NCI-H187 treated with DMSO at 0.1 percent for 48 hours (cell line): ENCODE data around the gene ZNF343.
"Not testable (repeated sequence)": the region's sequence is repeated elsewhere in the genome, so short reads cannot be mapped to it uniquely, and the experiment has no call there.

Experiments used
- DNase-seq: peaks from one replicate; lab custom pipeline; 2025; lab: John Stamatoyannopoulos, UW

Gene ZNF343

DNA sequence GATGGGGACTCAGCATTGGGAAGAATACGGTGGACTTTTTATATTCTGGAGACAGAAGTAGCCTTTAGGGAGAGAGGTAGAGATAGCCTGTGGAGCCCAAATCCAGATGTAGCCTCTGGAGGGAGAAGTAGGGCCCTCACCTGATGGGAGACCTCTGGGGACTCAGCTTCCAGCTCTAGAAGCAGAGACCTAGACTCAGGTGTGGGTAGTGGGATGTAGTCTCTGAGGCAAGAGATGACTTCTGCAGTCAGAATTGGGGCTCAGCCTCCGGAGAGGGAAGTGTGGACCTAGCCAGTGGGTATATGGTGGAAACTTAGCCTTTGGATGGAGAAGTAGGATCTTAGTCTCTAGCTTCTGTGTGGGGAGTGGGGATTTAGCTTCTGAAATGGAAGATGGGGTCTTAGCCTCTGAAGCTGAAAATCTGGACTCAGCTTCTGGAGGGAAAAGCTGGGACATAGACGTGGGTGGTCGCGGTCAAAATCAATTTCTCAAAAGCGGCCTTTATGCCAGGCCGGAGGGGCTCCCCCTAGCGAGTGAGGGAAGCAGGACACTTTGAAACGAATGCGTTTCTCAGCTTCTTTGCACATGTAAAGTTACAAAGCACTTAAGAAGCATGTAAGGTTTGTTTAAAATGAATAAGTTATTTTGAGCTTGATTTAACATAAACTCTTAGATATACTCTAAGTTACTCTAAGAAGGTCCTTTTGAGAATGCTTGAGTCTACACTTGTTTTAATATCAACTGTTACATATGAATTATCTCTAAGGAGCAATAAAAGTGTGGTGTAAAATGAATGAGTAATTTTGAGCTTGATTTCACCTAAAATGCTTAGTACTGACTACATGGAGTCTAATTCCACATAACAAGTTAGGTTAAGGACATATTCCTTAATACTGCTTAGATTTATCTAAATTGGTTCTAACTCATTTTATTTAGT is 12.9 kb upstream of the ZNF343 start:
- DNase-seq = no peak

DNA sequence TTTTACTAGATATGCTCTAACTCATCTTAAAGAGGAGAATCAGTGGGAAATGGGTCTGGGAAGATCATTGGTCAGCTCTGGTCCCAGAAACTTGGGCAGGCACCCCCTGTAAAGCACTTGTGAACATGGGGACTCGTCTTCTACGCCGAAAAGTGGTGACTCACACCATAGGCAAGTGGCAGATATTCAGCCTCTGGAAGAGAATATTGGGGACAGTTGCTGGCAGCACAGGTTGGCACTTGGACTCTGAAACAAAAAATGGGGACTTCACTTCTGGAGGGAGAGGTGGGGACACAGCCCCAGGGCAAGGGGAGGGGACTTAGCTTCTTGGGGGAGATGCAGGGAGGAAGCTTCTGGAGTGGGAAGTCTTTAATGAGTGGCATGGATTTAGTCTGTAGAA is 11.9 kb upstream of the ZNF343 start:
- no peak for DNase-seq

DNA sequence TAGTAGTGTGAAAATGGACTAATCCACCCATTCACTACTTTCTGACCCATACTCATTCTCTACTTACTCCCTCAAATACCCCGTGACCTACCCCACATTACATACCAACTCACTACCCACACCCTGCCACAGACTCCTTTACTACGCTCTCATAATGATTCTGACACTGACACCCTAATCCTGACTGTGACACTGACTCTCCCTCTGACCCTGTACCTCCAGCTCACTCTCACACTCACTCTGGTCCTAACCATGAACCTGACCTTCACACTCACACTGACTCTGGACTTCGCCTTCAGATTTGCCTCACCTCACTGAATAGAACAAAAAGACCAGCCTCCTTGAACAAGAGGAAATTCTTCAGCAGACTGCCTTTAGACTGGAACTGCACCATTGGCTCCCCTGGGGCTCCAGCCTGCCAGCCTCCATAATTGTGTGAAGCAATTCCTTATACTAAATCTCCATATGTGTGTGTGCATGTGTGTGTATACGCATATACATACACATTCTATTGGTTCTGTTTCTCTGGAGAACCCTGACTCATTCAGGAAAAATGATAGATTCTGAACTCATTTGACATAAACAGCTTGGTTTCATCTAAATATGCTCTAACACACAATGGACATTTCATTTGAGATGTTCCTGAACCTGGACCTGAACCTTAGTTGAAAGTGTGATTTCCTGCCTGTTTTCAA is 10.5 kb upstream of the ZNF343 start:
- no peak for DNase-seq

DNA sequence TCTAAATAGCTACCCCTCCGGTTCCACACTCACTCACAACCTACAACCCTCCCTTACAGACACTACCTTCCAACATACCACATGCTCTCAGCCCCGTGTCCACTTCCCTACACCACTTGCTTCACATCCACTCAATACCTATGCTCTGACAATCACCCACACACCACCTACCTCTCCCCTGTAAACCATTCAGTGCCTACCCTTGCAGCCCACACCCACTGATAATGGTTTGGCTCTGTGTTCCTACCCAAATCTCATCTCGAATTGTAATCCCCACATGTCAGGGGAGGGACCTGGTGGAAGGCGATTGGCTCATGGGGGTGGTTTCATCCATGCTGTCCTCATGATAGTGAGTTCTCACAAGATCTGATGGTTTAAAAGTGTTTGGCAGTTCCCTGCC is 9.8 kb upstream of the ZNF343 start:
- DNase-seq = no peak

DNA sequence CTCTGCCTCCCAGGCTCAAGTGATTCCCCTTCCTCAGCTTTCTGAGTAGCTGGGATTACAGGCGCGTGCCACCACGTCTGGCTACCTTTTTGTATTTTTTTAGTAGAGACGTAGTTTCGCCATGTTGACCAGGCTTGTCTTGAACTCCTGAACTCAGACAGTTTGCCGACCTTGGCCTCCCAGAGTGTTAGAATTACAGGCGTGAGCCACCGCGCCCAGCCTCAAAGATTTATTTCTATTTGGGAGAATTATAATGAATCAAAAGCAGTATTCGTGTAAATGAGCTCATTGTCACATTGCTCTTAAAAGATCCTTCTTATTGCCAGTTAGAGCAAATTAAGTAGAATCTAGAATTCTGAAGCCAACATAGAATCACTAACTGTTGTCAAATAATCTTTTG is 9.4 kb upstream of the ZNF343 start:
- DNase-seq = no peak

DNA sequence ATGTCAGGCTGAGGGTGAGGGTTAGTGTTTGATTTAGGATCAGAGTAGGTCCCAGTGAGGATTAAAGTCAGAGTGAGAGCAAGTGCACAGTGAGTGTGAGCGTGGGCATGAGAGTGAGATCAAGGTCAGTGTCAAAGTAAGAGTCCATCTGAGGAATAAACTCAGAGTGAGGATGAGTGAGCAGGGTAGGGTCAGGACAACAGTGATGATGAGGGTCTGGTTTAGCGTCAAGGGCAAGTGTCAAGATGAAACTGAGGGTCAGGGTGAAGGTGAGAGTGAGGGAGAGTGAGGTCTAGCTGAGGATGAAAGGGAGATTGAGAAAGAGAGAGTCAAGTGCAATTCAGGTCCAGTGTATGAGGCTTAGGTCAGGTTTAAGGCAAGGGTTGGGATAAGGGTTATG is 7.7 kb upstream of the ZNF343 start:
- DNase-seq = no peak

DNA sequence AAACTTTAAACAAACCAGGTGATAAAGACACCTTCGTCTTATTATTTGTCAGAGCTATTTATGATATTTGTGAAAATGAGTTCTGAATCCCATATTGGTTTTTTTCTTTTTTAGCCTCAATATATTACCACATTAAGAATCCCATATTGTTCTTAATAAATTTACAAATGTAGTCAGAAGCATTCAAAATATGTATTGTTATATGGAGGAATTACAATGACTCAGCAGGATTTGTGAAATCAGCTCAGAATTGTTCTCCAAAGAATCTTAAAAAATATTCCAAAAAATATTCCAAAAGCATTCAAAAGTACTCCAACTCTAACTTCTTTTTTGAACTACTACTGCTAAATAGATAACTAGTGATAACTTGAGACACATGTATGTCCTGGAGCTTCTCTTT is 6.5 kb upstream of the ZNF343 start:
- DNase-seq = no peak

DNA sequence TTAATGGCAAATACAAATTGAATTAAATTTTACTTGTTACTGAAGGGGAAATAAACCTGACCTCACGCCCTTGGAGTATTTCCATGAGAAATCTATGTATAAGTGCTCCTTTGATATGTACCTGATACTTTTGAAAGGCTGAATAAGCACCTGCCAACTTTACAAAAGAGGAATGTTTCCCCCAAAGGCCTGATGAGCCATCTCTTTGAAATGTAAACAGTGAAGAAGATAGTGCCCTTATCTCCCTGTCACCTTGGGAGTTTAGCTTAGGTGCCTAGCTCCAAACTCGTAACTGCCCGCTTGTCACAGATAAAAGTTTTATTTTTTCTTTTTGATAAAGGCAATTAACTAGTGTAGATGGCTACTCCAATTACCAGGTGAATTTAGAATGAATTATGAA is 1.1 kb upstream of the ZNF343 start:
- no peak for DNase-seq

DNA sequence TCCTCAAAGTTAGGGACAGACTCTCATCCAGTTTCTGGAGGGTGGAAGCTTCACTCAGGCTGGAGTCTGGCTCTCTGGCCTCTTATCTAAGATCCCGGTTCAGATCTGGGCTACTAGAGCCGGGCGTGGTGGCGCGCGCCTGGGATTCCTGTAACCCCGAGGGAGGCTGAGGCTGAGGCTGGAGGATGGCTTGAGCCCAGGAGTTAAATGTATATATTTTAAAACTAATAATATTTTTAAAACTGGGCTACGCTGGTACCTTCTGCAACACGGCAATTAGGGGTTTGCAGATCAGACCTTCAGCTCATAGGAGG is 710 bp upstream of the ZNF343 start:
- no peak for DNase-seq

DNA sequence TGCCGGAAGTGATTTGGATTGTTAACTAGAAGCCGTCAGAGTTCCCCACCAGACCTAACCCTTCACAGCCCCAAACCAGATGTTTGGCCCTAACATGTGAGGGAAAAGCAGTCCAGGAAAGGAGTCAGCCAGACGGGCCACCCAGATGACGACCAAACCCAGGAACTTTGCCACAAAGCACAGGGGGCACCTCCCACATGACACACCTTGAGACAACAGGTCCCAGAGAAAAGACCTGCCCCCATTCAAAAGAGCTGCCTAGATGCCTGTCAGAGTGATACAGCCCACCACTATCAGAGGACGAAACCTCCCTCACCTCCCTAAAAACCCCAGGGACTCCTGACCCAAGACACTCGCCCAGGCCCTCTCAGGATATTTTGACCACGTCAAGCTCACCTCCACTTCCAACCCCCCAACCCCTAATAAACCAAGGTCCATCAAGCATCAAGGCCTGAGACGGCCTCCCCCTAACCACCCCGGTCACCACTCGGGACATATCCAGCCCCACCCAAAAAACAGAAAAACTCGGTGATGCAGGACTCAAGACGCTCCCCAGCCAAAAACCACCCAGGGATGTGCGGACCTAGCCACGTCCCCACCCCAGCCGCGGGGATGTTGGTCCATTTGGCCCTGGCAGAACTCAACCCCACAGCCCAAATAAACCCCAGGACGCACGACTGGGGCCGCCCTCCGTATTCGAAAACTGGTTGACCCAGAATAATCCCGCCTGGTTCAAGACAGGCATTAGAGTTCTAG is 662 bp downstream of the ZNF343 start:
- DNase-seq = no peak

DNA sequence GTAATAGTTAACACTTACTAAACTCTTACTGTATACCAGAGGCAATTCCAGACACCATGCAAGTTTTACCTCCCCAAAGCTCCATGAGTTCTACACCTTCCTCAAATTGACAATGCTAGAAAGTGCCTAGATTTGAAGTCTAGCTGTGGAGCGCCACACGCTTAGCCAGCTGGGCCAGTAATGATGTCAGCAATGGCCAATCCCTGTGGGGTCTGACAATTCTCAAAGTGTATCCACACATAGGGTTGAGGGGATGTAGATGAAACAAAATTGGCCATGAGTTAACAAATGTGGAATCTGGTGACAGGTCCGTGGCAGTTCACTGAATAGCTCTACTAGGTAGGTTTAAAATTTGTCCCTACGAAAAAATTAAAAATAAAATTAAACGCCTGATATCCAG is 1.3 kb downstream of the ZNF343 start:
- no peak for DNase-seq

DNA sequence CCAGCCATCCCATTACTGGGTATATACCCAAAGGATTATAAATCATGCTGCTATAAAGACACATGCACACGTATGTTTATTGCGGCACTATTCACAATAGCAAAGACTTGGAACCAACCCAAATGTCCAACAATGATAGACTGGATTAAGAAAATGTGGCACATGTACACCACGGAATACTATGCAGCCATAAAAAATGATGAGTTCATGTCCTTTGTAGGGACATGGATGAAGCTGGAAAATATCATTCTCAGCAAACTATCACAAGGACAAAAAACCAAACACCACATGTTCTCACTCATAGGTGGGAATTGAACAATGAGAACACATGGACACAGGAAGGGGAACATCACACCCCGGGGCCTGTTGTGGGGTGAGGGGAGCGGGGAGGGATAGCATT is 2.3 kb downstream of the ZNF343 start:
- DNase-seq = not testable (repeated sequence)

DNA sequence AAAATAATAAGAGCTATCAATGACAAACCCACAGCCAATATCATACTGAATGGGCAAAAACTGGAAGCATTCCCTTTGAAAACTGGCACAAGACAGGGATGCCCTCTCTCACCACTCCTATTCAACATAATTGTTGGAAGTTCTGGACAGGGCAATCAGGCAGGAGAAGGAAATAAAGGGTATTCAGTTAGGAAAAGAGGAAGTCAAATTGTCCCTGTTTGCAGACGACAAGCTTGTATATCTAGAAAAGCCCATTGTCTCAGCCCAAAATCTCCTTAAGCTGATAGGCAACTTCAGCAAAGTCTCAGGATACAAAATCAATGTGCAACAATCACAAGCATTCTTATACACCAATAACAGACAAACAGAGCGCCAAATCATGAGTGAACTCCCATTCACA is 3.9 kb downstream of the ZNF343 start:
- DNase-seq = not testable (repeated sequence)

DNA sequence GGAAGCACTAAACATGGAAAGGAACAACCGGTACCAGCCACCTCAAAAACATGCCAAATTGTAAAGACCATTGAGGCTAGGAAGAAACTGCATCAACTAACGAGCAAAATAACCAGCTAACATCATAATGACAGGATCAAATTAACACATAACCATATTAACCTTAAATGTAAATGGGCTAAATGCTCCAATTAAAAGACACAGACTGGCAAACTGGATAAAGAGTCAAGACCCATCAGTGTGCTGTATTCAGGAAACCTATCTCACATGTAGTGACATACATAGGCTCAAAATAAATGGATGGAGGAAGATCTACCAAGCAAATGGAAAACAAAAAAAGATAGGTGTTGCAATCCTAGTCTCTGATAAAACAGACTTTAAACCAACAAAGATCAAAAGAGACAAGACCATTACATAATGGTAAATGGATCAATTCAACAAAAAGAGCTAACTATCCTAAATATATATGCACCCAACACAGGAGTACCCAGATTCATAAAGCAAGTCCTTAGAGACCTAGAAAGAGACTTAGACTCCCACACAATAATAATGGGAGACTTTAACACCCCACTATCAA is 5.8 kb downstream of the ZNF343 start:
- not testable (repeated sequence) for DNase-seq

DNA sequence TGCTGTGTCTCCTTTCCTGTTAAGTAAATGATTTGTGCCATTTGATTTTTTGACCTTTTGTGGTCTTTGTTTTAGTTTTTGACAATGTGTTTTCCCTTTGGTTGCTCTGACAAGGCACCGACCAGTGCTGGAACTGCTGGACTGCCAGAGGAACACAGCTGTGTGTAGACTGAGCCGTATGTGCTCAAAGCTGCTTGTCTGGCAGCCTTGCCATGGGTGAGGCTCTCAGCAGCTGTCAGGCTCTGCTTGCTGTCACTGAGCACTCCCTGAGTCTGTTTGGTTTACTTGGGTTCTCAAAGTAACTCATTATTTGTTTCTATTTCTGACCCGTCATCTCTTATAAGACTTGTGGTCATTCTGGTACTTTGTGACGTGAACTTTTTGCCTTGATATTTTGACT is 23.1 kb downstream of the ZNF343 start:
- DNase-seq = no peak

DNA sequence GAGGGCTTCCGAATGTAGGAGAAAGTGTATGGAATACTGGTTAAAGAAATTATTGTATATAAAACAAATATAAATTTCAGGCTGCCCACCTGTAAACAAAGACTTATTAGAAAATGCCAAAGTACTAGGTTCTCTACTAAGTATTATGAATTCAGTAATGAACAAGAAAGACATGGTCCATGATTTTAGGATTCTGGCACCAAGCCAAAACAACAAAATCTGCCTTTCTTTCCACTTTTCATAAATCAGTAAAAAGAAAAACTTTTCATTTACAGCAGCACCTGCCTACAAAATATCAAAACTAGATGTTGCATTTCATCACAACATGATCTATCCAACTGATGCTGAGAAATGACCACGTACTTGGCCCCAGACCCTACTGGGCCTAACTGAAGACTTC is 23.6 kb downstream of the ZNF343 start:
- no peak for DNase-seq

DNA sequence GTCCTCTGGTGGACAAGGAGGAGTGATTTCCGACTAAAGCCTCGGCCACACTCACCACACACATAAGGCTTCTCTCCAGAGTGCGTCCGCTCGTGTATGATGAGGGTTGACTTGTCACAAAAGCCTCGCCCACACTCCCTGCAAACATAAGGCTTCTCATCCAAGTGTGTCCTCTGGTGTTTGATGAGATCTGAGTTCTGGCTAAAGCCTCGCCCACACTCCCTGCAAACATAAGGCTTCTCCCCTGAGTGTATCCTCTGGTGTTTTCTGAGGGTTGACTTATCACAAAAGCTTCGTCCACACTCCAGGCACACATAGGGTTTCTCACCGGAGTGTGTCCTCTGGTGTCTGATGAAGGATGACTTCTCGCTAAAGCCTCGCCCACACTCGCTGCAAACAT is 25.2 kb downstream of the ZNF343 start:
- DNase-seq = no peak

DNA sequence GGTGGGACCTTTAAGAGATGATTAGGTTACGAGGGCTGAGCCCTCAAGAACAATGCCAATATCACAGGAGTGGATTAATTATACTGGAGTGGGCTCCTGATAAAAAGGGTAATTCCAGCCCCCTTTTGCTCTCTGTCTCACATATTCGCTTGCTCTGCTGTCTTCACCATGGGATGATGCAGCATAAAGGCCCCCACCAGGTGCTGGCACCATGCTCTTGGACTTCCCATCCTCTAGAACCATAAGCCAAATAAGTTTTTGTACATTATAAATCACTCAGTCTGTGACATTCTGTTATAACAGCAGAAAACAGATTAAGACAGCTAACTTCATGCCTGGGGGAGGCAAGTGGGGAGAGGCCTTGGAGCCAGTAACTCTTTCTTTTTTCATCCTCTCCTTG is 28.3 kb downstream of the ZNF343 start:
- DNase-seq = no peak

DNA sequence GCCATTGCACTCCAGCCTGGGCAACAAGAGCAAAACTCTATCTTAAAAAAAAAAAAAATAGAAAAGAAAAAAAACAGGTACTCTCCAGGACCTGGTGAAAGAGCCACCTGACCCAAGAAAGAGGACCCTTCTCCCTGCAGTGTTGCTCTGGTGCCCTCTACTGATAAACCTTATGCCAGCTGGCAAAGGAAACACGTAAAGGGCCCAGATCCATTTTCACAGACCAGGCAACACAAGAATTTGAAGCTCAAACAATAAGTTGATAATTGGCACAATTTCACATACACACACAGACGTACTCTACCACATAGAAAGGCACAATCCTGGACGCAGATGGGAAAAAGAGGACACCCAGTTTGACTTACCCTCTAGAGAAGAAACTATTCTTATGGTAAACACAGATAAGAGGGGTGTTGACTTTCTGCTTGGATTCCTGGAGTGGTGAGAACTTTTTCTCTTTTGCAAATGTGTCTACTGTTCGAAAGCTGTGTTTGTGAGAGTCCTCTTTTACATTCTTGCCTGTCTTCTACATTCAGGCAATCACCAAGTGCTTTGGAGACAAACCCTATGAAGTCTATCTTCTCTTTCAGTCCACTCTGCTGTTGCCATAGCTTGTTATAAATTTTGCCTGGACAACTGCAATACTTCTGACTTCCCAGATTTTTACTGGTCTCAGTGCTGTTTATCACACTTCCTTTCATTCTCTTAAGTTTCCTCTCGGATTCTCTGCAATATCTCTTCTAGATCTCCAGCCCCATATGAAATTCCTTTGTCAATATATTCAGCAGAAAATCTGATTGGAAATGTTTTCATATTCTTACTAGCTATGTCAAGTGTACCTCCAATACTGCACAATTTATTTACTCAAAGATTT is 31.7 kb downstream of the ZNF343 start:
- DNase-seq = no peak

DNA sequence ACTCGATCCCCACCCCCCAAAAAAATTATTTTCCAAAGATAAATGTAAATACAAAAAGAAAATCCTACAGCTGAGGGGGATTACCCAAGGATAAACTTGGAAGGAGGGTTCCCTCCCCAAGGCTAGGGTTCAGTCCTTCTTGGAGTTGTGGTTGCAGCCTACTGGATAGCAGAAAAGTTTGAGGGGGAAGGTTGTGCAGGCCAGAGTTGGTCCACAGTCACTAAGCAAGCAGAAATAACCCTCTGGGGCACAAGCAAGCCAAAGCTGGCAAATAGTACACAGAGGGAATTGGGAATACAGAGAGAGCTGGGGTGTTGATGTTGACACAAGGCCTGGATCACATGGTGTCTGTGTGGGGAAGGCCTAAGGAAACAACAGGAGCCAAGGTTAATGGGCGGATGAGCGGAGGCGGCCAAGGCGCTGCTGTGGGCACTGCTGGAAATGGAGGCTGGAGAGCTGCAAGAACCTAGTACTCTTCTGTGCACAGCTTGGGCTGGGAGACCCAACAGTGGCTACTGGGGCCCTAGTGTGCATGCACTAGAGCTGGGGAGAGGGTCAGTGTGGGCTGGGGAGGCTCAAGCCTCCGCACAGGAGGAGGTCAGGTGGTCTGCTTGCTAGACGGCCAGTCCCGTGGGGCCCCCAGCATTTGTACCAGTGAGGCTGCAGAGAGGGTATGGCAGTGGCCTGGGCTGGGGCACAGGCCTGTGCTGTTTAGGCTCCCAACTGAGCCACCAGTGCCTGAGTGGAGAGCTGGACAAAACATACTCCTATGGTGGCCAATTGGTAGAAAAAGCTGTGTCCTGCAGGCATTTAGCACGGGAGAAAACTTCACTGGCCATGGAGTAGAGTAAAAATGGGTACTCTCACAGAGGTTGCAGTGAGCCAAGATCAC is 32.6 kb downstream of the ZNF343 start:
- DNase-seq = no peak

DNA sequence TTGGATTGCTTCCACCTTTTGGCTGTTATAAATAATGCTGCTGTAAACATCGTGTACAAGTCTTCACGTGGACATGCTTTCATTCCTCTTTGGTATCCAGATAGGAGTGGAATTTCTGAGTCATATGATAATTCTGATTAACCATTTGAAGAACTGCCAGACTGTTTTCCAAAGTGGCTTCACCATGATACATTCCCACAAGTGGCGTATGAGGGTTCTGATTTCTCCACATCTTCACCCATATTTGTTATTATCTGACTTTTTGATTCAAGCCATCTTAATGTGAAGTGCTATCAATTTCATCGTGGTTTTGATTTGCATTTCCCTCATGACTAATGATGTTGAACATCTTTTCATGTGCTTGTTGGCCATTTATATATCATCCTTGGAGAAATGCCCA is 35.2 kb downstream of the ZNF343 start:
- DNase-seq = no peak
